Subcutaneous adipose tissue (tissue), 4 donors: ENCODE measurements around the gene SMG9. TPM values are rescaled to one million over a fixed set of nuclear protein-coding genes. Genes with fewer than 3 reads are reported as not detected.

Experiments
- total RNA-seq, 4 donors: library from RNA; depleted of rRNA; stranded (reverse); fragments of >200 nt; gene quantifications; one replicate each; pipeline ENCODE4 v1.1.0, GENCODE V29; 2016
- TF ChIP-seq, protein P1 (sequence below): fragments of 450-650 bp; IDR thresholded peaks from one replicate; pipeline ENCODE4 v1.5.1; 2016; ENCODE audit warnings: low read depth, mild to moderate bottlenecking, control low read depth, antibody characterized with exemption, moderate library complexity

Gene SMG9
- total RNA-seq, 4 donors from 2014 or later = 10.0 to 17.2 (median 12.7) TPM

DNA sequence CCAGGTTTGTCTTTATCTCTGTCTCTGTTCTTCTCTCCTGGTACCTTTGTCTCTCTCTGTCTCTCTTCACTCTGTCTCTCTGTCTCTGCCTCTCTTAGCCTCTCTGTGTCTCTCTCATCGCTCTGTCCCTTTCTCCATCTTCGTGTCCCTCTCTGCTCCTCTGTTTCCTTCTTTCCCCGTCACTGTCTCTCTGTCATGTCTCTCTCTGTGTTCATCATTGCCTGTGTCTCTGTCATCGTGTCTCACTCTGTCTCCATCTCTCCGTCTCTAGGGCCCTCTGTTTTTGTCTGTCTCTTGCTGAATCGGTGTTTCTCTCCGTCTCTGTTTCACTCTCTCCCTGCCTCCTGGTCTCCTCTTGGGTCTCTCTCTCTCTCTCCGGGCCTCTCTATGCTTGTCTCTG is 28.9 kb upstream of the SMG9 start:
- TF ChIP-seq, protein P1, sequence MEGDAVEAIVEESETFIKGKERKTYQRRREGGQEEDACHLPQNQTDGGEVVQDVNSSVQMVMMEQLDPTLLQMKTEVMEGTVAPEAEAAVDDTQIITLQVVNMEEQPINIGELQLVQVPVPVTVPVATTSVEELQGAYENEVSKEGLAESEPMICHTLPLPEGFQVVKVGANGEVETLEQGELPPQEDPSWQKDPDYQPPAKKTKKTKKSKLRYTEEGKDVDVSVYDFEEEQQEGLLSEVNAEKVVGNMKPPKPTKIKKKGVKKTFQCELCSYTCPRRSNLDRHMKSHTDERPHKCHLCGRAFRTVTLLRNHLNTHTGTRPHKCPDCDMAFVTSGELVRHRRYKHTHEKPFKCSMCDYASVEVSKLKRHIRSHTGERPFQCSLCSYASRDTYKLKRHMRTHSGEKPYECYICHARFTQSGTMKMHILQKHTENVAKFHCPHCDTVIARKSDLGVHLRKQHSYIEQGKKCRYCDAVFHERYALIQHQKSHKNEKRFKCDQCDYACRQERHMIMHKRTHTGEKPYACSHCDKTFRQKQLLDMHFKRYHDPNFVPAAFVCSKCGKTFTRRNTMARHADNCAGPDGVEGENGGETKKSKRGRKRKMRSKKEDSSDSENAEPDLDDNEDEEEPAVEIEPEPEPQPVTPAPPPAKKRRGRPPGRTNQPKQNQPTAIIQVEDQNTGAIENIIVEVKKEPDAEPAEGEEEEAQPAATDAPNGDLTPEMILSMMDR = no peak

- TF ChIP-seq, protein P1 = no peak
These were observed 28.0 kb upstream of the SMG9 start for GRCh38 chr19:43782689-43783231.

GRCh38 chr19:43782311-43782660 is 27.5 kb upstream of the SMG9 start:
- TF ChIP-seq, protein P1 = no peak

DNA sequence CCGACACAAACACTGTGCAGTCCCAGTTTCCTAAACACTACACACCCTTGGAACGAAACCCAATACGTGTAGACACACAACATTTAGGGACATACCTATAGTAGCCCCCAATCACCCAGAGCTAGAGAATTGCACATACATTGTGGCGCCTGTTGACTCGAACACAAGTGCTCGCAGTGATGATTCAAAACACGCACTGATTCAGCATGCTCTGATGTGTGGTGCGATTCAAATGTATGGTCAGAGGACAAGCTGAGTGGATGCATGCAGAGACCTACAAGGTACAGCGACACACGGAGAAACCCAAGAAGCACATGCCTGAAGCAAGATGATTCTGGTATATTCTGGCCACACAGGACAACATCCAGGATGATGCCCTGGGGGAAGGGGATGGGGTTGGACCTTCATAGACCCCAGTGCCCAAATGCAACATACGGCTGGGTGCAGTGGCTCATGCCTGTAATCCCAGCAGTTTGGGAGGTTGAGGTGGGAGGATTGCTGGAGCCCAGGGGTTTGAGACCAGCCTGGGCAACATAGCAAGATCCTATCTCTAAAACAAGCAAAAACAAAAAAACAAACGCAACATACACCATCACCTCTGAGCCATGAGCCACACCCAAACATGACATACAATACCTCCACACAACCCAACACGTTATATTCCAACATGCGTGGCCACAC is 27.0 kb upstream of the SMG9 start:
- TF ChIP-seq, protein P1 = no peak

DNA sequence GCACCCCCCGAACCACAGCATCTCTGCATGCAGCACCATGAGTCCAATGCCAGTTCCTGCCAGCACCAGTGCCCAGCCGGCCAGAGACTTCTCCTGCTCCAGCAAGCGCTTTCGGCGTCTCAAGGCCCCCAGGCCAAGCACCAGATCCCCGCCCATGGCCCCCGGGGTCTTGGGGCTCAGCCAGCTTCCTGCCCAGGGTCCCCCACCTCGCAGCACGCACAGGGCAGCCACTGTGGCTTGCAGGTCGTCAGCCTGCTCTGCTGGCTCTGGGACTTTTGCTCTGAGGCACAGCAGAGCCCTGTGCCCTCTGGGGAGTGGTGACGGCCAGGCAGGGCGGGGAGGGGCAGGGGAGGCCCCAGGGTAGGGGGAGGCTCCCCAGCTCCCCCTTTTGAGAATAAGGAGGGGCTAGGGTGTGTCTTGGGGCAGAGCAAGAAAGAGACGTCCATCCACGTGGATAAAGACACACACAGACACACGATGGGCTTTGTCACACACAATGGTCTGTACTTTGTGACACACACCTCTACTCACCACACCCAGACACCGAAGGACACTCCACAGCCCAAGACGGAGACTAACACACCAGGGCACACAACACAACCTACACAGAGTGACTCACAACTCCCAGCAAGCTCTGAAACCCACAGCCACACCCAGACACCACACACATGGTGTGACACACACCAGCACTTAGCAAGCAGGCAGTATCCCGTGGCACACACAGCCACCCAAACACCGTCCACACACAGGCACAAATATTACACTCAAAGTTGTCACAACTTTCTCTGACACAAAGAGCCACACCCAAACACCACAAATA is 26.2 kb upstream of the SMG9 start, which contains the start of gene KCNN4:
Gene KCNN4, minus strand, starts transcription at position 268 of the 820 bp plus-strand sequence. Its CDS starts 112 bp downstream, at position 156.
- TF ChIP-seq, protein P1 = no peak

DNA sequence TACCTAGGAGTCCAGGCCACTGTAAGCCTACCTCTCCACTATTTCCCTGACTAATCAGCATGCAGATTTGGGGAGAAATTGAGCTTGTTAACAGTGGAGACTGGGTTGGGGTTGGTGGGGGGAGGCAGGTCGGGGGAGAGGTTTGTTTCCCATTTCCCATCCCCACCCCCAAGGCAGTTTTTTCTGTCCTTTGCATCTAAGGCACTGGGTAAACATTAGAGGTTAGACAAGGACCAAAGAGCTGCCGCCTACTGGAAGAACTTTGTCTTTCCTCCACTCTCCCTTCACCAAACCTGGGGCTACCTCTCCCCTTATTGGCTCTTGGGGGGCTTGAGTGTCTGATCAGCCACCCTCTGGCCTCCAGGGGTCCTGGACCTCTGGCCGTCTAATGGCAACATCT is 25.1 kb upstream of the SMG9 start:
- TF ChIP-seq, protein P1 = no peak
